ENCODE measurements around the gene GRIK2.

- TF ChIP-seq SIN3A (IDR thresholded peaks at IDR 0.05; ENCODE audit: borderline replicate concordance, low read depth, low read length) (no peak), EP300 (IDR thresholded peaks at IDR 0.05; ENCODE audit: borderline replicate concordance in 1 of 2, low read depth in 1 of 2, low read length in 1 of 2) (no peak), FOXM1 (IDR thresholded peaks at IDR 0.05; ENCODE audit: low read depth) (no peak), SMC3 (IDR thresholded peaks at IDR 0.05; ENCODE audit: low read depth, low read length) (no peak), RCOR1 (IDR thresholded peaks at IDR 0.05; ENCODE audit: low read length) (no peak), GATA2 (CRISPR knock-in tag; IDR thresholded peaks at IDR 0.05) (no peak), MAX (IDR thresholded peaks at IDR 0.05; ENCODE audit: low read depth) (no peak), IRF3 (IDR thresholded peaks at IDR 0.05; ENCODE audit: low read depth, low read length) (no peak), ELF1 (IDR thresholded peaks at IDR 0.05) (no peak), EZH2phosphoT487 (IDR thresholded peaks at IDR 0.05; ENCODE audit: borderline replicate concordance, low read depth) (no peak), RXRA (IDR thresholded peaks at IDR 0.05; ENCODE audit: borderline replicate concordance, low read depth) (no peak)
- TF ChIP-seq, protein P1, sequence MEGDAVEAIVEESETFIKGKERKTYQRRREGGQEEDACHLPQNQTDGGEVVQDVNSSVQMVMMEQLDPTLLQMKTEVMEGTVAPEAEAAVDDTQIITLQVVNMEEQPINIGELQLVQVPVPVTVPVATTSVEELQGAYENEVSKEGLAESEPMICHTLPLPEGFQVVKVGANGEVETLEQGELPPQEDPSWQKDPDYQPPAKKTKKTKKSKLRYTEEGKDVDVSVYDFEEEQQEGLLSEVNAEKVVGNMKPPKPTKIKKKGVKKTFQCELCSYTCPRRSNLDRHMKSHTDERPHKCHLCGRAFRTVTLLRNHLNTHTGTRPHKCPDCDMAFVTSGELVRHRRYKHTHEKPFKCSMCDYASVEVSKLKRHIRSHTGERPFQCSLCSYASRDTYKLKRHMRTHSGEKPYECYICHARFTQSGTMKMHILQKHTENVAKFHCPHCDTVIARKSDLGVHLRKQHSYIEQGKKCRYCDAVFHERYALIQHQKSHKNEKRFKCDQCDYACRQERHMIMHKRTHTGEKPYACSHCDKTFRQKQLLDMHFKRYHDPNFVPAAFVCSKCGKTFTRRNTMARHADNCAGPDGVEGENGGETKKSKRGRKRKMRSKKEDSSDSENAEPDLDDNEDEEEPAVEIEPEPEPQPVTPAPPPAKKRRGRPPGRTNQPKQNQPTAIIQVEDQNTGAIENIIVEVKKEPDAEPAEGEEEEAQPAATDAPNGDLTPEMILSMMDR (IDR thresholded peaks at IDR 0.05) = no peak
- TF ChIP-seq, protein P2, sequence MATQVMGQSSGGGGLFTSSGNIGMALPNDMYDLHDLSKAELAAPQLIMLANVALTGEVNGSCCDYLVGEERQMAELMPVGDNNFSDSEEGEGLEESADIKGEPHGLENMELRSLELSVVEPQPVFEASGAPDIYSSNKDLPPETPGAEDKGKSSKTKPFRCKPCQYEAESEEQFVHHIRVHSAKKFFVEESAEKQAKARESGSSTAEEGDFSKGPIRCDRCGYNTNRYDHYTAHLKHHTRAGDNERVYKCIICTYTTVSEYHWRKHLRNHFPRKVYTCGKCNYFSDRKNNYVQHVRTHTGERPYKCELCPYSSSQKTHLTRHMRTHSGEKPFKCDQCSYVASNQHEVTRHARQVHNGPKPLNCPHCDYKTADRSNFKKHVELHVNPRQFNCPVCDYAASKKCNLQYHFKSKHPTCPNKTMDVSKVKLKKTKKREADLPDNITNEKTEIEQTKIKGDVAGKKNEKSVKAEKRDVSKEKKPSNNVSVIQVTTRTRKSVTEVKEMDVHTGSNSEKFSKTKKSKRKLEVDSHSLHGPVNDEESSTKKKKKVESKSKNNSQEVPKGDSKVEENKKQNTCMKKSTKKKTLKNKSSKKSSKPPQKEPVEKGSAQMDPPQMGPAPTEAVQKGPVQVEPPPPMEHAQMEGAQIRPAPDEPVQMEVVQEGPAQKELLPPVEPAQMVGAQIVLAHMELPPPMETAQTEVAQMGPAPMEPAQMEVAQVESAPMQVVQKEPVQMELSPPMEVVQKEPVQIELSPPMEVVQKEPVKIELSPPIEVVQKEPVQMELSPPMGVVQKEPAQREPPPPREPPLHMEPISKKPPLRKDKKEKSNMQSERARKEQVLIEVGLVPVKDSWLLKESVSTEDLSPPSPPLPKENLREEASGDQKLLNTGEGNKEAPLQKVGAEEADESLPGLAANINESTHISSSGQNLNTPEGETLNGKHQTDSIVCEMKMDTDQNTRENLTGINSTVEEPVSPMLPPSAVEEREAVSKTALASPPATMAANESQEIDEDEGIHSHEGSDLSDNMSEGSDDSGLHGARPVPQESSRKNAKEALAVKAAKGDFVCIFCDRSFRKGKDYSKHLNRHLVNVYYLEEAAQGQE (IDR thresholded peaks at IDR 0.05; ENCODE audit: low read depth, low read length) = no peak
Measured at GRCh38 chr6:101486726-101487125, 93.2 kb downstream of the GRIK2 start.
